GM19372 (cell line): ENCODE measurements around the gene COX4I1.

Experiments used
- ATAC-seq: cut with Tn5 transposase; IDR thresholded peaks from one replicate; pipeline ENCODE4 v1.9.1; 2021; ENCODE audit warnings: mild to moderate bottlenecking, low read depth, moderate library complexity; ENCODE audit not compliant: unreplicated experiment

Gene COX4I1

GRCh38 chr16:85838381-85838780, 38.9 kb downstream of the COX4I1 start:
- ATAC-seq: no peak

GRCh38 chr16:85838876-85839585, 39.5 kb downstream of the COX4I1 start:
- ATAC-seq: no peak

GRCh38 chr16:85839681-85840240, 40.3 kb downstream of the COX4I1 start:
- no peak for ATAC-seq

GRCh38 chr16:85840395-85840794, 40.9 kb downstream of the COX4I1 start:
- ATAC-seq: no peak

- no peak for ATAC-seq
Observed at GRCh38 chr16:85840801-85841200, 41.3 kb downstream of the COX4I1 start.

- no peak for ATAC-seq
Observed at GRCh38 chr16:85842435-85842834, 42.9 kb downstream of the COX4I1 start.

GRCh38 chr16:85842848-85843247, 43.4 kb downstream of the COX4I1 start:
- ATAC-seq: no peak

- no peak for ATAC-seq
Observed at GRCh38 chr16:85843471-85844168, 44.1 kb downstream of the COX4I1 start.

- ATAC-seq: no peak
Observed at GRCh38 chr16:85844169-85844481, 44.6 kb downstream of the COX4I1 start.

- no peak for ATAC-seq
Observed at GRCh38 chr16:85844786-85845185, 45.3 kb downstream of the COX4I1 start.

- ATAC-seq: no peak
Observed at GRCh38 chr16:85845266-85845665, 45.8 kb downstream of the COX4I1 start.

GRCh38 chr16:85846461-85846860, 47.0 kb downstream of the COX4I1 start:
- no peak for ATAC-seq

GRCh38 chr16:85847036-85847435, 47.5 kb downstream of the COX4I1 start:
- no peak for ATAC-seq

- ATAC-seq: no peak
Observed at GRCh38 chr16:85847681-85848601, 48.4 kb downstream of the COX4I1 start.

GRCh38 chr16:85848986-85849385, 49.5 kb downstream of the COX4I1 start:
- ATAC-seq: no peak

GRCh38 chr16:85849388-85849787, 49.9 kb downstream of the COX4I1 start:
- ATAC-seq: no peak

- no peak for ATAC-seq
Observed at GRCh38 chr16:85850344-85850880, 50.9 kb downstream of the COX4I1 start.

GRCh38 chr16:85851034-85851785, 51.7 kb downstream of the COX4I1 start:
- ATAC-seq: no peak

GRCh38 chr16:85853547-85854545, 54.4 kb downstream of the COX4I1 start:
- no peak for ATAC-seq
